ENCODE results near the gene CACNA2D2. TPM values are rescaled to one million over a fixed set of nuclear protein-coding genes. Genes with fewer than 3 reads are reported as not detected.

CACNA2D2 gene
- total and polyA plus RNA-seq, 2 of the 8 experiments (the other 6 are each of a cell fraction or from before 2014, with no cell fraction given): 14.1 to 25.0 TPM

DNA sequence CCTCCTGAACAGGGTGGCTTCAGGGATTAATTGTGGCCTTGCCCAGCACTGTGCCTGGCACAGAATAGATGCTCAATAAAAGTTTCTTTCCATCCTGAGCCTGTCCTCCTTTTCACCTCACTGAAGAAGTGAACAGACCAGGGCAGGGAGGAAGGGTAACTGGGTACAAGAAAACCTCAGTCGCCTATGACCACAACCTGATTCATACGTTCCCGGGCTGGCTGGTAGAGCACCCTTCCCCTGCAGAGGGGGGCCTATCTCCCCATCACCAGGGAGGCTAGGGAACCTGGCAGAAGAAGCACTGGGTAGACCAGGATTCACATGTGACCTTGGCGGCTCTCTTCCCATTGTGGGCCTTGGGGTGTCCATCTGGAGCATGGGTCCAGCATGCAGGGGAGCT lies 27.8 kb upstream of the CACNA2D2 start:
- CTCF ChIA-PET (ENCODE audit: partially characterized antibody): interaction anchor here (0.7 to 2.1 kb wide), 5 partner anchors 8 to 73 kb away, joined by 3 to 11 read pairs (median 4); no protein-coding TSS in a partner anchor
- TF ChIP-seq POLR2A (IDR thresholded peaks at IDR 0.05; ENCODE audit: control extremely low read depth in 1 of 2, low read depth in 2 of 2, low read length in 2 of 2) (no peak), SIX5 (IDR thresholded peaks at IDR 0.05; ENCODE audit: low read depth, low read length) (no peak), CTBP2 (IDR thresholded peaks at IDR 0.05; ENCODE audit: borderline replicate concordance, insufficient read depth, insufficient read length, low read length) (no peak), RXRA (IDR thresholded peaks at IDR 0.05; ENCODE audit: insufficient read depth, low read depth, low read length) (no peak), TAF1 (IDR thresholded peaks at IDR 0.05; ENCODE audit: low read depth, low read length) (no peak), POU5F1 (IDR thresholded peaks at IDR 0.05; ENCODE audit: low read depth, low read length) (no peak)
- Histone ChIP-seq H3K36me3 (ENCODE audit: control insufficient read depth in 2 of 4, insufficient read depth in 4 of 4, low read length in 3 of 4) (no peaks in the 10 kb centered on the region), H2AFZ (ENCODE audit: low read length) (no peak overlapping the region), H3K9ac (replicated peaks in 1 of 4; ENCODE audit: extremely low read depth in 1 of 4, low read depth in 3 of 4, low read length in 3 of 4) (no peak overlapping the region), H3K18ac (ENCODE audit: extremely low read depth, low read length) (no peak overlapping the region), H2BK12ac (ENCODE audit: low read depth, low read length) (no peak overlapping the region), H2BK5ac (ENCODE audit: low read depth, low read length) (no peak overlapping the region), H3K4ac (replicated peaks; ENCODE audit: insufficient read length, low read depth, low read length) (peak overlapping the region; percentile 19), H4K5ac (ENCODE audit: insufficient read length, low read depth, low read length) (no peak overlapping the region), H3K4me1 (replicated peaks in 1 of 4; ENCODE audit: control insufficient read depth in 3 of 4, insufficient read depth in 4 of 4, low read length in 3 of 4) (peaks cover 0 to 19% (median 9%) of the 10 kb centered on the region in 4 experiments; a peak in 6 of 7 replicates), H4K8ac (ENCODE audit: extremely low read depth, insufficient read depth, low read length) (no peak overlapping the region), H4K20me1 (replicated peaks in 1 of 2; ENCODE audit: control insufficient read depth in 1 of 2, insufficient read depth in 2 of 2, low read length in 2 of 2) (no peaks in the 10 kb centered on the region), H3K4me2 (ENCODE audit: insufficient read depth in 1 of 2, low read depth in 2 of 2, low read length in 2 of 2) (peak overlapping the region in 1 of 2 experiments; percentile 38; a peak in 1 of 4 replicates), H3K14ac (ENCODE audit: insufficient read length) (no peak overlapping the region), H3K23ac (ENCODE audit: insufficient read length) (no peak overlapping the region), H2AK5ac (ENCODE audit: low read depth, low read length) (no peak overlapping the region), H2BK120ac (replicated peaks; ENCODE audit: low read depth, low read length) (no peak overlapping the region), H3K56ac (replicated peaks; ENCODE audit: insufficient read length, low read depth, low read length) (no peak overlapping the region), H2BK15ac (ENCODE audit: low read length) (0 out of 2 replicates have a peak overlapping the region, but pooled peaks have one; percentile 29), H2BK20ac (ENCODE audit: low read length) (peak overlapping the region; percentile 21; the same call in 1 of the 2 replicates), H3K79me1 (ENCODE audit: low read depth, low read length) (no peaks in the 10 kb centered on the region), H4K91ac (replicated peaks; ENCODE audit: insufficient read length, low read length) (peak overlapping the region; percentile 46), H3K79me2 (ENCODE audit: control insufficient read depth in 1 of 2, insufficient read depth in 2 of 2, low read length in 2 of 2) (no peaks in the 10 kb centered on the region), H3K23me2 (ENCODE audit: low read depth, low read length) (peaks cover 1% of the 10 kb centered on the region; the same call in 1 of the 2 replicates), H3K4me3 (ENCODE audit: extremely low read depth in 1 of 4, insufficient read depth in 2 of 4, low read depth in 3 of 4, low read length in 4 of 4) (no peak overlapping the region), H3K9me3 (ENCODE audit: insufficient read depth in 2 of 2, low read depth in 1 of 2, low read length in 1 of 2) (no peaks in the 10 kb centered on the region), H3K27me3 (replicated peaks in 1 of 4; ENCODE audit: control insufficient read depth in 3 of 4, extremely low read depth in 1 of 4, insufficient read depth in 3 of 4, low read length in 3 of 4) (peaks cover 0 to 15% (median 14%) of the 10 kb centered on the region in 4 experiments; a peak in 5 of 7 replicates), H3K27ac (ENCODE audit: low read depth, low read length) (no peak overlapping the region)
- POLR2A ChIA-PET (ENCODE audit: partially characterized antibody): no interaction called here
- FAIRE-seq (no peak), DNase-seq (ENCODE audit: low read depth in 1 of 2, low spot score in 2 of 2) (no peak)
- WGBS, 2 experiments (ENCODE audit: extremely low coverage in 1 of 2, insufficient coverage in 1 of 2, insufficient read length in 1 of 2, insufficient replicate concordance in 2 of 2, low coverage in 1 of 2, low lambda C conversion rate in 2 of 2, missing lambda C conversion rate in 1 of 2): 97% methylated on average over 4 of the region's 4 CpGs; no CpG with 5 or more reads in 1 of the 2 experiments

Measured in H1 (cell line).